ENCODE measurements around the gene PRSS36.
A peak's percentile ranks its signal among the peaks of the same experiment; 100 is the strongest.
"Not testable (repeated sequence)": the region's sequence is repeated elsewhere in the genome, so short reads cannot be mapped to it uniquely, and the experiment has no call there.

The PRSS36 gene

GRCh38 chr16:31108035-31108793 is 41.7 kb downstream of the PRSS36 start, which contains the start of gene BCKDK:
Gene BCKDK (plus strand): TSS chr16:31108386. CDS start chr16:31109224, 838 bp downstream.
- DNase-seq (ENCODE audit: extremely low spot score, insufficient read length, low read depth) (peak; percentile 71), FAIRE-seq (peak; percentile 89)

GRCh38 chr16:31107465-31107867 is 42.4 kb downstream of the PRSS36 start:
- peak; percentile 76 for FAIRE-seq
- DNase-seq (ENCODE audit: extremely low spot score, insufficient read length, low read depth): no peak

GRCh38 chr16:31106509-31107464 is 43.1 kb downstream of the PRSS36 start:
- no peak for DNase-seq (ENCODE audit: extremely low spot score, insufficient read length, low read depth)
- no peak for FAIRE-seq

GRCh38 chr16:31105677-31106213 is 44.1 kb downstream of the PRSS36 start:
- DNase-seq (ENCODE audit: extremely low spot score, insufficient read length, low read depth) (peak; percentile 64), FAIRE-seq (peak; percentile 70)

GRCh38 chr16:31100876-31101641 is 48.8 kb downstream of the PRSS36 start:
- DNase-seq (ENCODE audit: extremely low spot score, insufficient read length, low read depth); FAIRE-seq: not testable (repeated sequence)

- no peak for FAIRE-seq
- no peak for DNase-seq (ENCODE audit: extremely low spot score, insufficient read length, low read depth)
Measured at GRCh38 chr16:31099860-31100638, 49.8 kb downstream of the PRSS36 start.

- peak; percentile 78 for DNase-seq (ENCODE audit: extremely low spot score, insufficient read length, low read depth)
- FAIRE-seq: peak; percentile 92
Measured at GRCh38 chr16:31094424-31095120, 55.3 kb downstream of the PRSS36 start, which contains the start of gene VKORC1. Gene VKORC1 (minus strand): TSS chr16:31094797. CDS start chr16:31094729, 68 bp downstream.

- DNase-seq (ENCODE audit: extremely low spot score, insufficient read length, low read depth) (no peak), FAIRE-seq (no peak)
Measured at GRCh38 chr16:31094088-31094423, 55.8 kb downstream of the PRSS36 start.

GRCh38 chr16:31093132-31093703 is 56.6 kb downstream of the PRSS36 start:
- no peak for FAIRE-seq
- no peak for DNase-seq (ENCODE audit: extremely low spot score, insufficient read length, low read depth)

- DNase-seq (ENCODE audit: extremely low spot score, insufficient read length, low read depth): no peak
- FAIRE-seq: no peak
Measured at GRCh38 chr16:31092330-31092729, 57.5 kb downstream of the PRSS36 start.

GRCh38 chr16:31090540-31090939 is 59.3 kb downstream of the PRSS36 start:
- no peak for FAIRE-seq
- DNase-seq (ENCODE audit: extremely low spot score, insufficient read length, low read depth): no peak

- no peak for DNase-seq (ENCODE audit: extremely low spot score, insufficient read length, low read depth)
- FAIRE-seq: no peak
Measured at GRCh38 chr16:31089199-31089598, 60.7 kb downstream of the PRSS36 start.
